ENCODE measurements around the gene PDSS2.

DNA sequence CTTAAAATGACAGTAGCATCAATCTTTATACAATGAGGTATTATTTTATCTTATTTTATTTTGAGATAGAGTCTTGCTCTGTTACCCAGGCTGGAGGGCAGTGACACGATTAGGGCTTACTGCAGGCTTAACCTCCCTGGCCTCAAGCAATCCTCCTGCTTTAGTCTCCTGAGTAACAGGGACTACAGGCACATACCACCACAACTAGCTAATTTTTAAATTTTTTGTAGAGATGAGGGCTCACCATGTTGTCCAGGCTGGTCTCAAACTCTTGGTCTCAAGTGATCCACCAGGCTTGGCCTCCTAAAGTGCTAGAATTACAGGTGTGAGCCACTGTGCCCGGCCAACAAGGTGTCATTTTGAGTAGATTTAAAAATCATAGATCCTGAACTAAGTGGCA lies 125.9 kb downstream of the PDSS2 start:
- TF ChIP-seq GATA1 (IDR thresholded peaks at IDR 0.05; ENCODE audit: low read depth, low read length) (no peak), POLR2A (IDR thresholded peaks at IDR 0.05; ENCODE audit: low read length) (no peak)
